ENCODE results near the gene CGN. TPM values are rescaled to one million over a fixed set of nuclear protein-coding genes. Genes with fewer than 3 reads are reported as not detected.

CGN gene
- total RNA-seq, 1 donor from 2014 or later = 128 TPM

DNA sequence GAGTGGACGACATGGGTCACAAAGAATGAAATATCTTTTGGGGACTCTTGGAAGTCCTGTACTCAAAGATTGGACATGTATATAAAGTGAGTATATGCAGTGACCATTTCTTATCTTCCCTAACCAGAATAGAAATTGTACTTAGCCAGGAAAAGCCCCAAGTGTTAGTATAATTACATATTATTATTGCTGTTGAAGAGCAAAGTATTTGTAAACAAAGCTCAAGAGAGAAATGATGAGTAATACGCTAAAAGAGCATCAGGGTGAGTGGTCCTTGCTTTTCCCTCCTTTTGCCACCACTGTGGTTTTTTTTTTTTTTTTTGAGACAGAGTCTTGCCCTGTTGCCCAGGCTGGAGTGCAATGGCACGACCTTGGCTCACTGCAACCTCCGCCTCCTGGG, 6.4 kb upstream of the CGN start:
- Mint-ChIP-seq H3K9me3 (ENCODE audit: low read depth) (no peaks in the 10 kb centered on the region), H3K27me3 (no peaks in the 10 kb centered on the region), H3K4me3 (ENCODE audit: low read depth) (no peak overlapping the region), H3K36me3 (ENCODE audit: insufficient read depth) (no peaks in the 10 kb centered on the region), H3K4me1 (ENCODE audit: low read depth) (peaks cover 27% of the 10 kb centered on the region), H3K27ac (peak overlapping the region; percentile 54)
- TF ChIP-seq, protein P1, sequence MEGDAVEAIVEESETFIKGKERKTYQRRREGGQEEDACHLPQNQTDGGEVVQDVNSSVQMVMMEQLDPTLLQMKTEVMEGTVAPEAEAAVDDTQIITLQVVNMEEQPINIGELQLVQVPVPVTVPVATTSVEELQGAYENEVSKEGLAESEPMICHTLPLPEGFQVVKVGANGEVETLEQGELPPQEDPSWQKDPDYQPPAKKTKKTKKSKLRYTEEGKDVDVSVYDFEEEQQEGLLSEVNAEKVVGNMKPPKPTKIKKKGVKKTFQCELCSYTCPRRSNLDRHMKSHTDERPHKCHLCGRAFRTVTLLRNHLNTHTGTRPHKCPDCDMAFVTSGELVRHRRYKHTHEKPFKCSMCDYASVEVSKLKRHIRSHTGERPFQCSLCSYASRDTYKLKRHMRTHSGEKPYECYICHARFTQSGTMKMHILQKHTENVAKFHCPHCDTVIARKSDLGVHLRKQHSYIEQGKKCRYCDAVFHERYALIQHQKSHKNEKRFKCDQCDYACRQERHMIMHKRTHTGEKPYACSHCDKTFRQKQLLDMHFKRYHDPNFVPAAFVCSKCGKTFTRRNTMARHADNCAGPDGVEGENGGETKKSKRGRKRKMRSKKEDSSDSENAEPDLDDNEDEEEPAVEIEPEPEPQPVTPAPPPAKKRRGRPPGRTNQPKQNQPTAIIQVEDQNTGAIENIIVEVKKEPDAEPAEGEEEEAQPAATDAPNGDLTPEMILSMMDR (IDR thresholded peaks at IDR 0.05; ENCODE audit: unreplicated experiment) = no peak
- no peak for DNase-seq (ENCODE audit: low spot score, unreplicated experiment)

DNA sequence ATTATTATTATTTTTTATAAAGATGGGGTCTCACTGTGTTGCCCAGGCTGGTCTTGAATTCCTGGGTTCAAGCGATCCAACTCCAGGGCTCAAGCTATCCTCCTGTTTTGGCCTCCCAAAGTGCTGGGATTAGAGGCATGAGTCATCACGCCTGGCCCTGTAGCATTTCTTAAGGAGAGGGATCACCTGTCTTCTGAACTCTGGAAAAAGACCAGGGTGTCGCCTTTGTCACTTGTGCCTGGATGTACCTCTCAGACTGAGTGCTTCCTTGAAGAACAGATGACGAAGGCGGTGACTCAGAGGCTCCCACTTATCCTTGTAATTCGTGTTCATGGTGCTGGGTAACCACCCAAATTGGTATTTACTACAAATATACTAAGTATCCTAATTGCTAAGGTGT, 2.4 kb upstream of the CGN start:
- H3K9me3 Mint-ChIP-seq (ENCODE audit: low read depth) = no peaks in the 10 kb centered on the region
- no peak for DNase-seq (ENCODE audit: low spot score, unreplicated experiment)
- H3K27me3 Mint-ChIP-seq = no peaks in the 10 kb centered on the region
- TF ChIP-seq, protein P1 (IDR thresholded peaks at IDR 0.05; ENCODE audit: unreplicated experiment) = no peak
- peak overlapping the region; percentile 69 for H3K27ac Mint-ChIP-seq
- H3K4me3 Mint-ChIP-seq (ENCODE audit: low read depth) = peak overlapping the region; percentile 43
- H3K36me3 Mint-ChIP-seq (ENCODE audit: insufficient read depth) = no peaks in the 10 kb centered on the region
- peaks cover 33% of the 10 kb centered on the region for H3K4me1 Mint-ChIP-seq (ENCODE audit: low read depth)

DNA sequence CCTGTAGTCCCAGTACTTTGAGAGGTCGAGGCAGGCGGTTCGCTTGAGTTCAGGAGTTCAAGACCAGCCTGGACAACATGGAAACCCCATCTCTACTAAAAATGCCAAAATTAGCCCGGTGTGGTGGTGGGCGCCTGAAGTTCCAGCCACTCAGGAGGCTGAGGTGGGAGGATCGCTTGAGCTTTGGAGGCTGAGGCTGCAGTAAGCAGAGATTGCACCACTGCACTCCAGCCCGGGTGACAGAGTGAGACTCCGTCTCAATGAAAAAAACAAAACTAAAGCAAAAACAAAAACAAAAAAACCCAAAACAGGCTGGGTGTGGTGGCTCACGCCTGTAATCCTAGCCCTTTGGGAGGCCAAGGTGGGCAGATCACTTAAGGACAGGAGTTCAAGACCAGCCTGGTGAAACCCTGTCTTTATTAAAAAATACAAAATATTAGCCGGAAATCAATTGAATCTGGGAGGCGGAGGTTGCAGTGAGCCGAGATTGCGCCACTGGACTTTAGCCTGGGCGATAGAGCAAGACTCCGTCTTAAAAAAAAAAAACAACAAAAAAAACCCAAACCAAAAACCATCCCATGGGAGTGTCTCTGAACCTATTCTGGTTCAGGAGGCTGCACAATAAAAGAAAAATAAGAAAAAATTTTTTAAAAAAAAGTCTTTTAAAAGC, 1.7 kb upstream of the CGN start:
- Mint-ChIP-seq H3K36me3 (ENCODE audit: insufficient read depth) (peaks cover 1% of the 10 kb centered on the region), H3K4me1 (ENCODE audit: low read depth) (peaks cover 36% of the 10 kb centered on the region), H3K27ac (peak overlapping the region; percentile 98), H3K9me3 (ENCODE audit: low read depth) (no peaks in the 10 kb centered on the region), H3K4me3 (ENCODE audit: low read depth) (peak overlapping the region; percentile 43), H3K27me3 (no peaks in the 10 kb centered on the region)
- no peak for DNase-seq (ENCODE audit: low spot score, unreplicated experiment)
- TF ChIP-seq, protein P1 (IDR thresholded peaks at IDR 0.05; ENCODE audit: unreplicated experiment) = no peak

DNA sequence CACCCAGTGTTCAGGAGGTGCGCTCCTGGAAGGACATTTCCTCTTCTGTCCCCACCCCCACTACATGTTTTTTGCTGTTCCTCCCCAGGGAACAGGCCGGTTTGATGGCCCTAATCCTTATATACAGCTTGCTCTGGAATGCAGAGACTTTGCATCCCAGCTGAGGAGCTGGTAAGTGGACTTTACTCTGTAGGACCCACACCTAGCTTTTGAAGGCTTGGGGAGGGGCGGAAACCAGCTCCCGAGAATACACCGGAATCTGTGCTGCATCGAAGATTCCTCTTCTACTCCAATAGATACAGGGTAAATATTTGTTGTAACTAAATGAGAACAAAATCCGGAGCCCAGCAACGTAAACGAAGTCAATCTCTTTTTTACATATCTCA, 1.2 kb upstream of the CGN start:
- no peaks in the 10 kb centered on the region for H3K27me3 Mint-ChIP-seq
- no peaks in the 10 kb centered on the region for H3K9me3 Mint-ChIP-seq (ENCODE audit: low read depth)
- TF ChIP-seq, protein P1 (IDR thresholded peaks at IDR 0.05; ENCODE audit: unreplicated experiment) = no peak
- peaks cover 40% of the 10 kb centered on the region for H3K4me1 Mint-ChIP-seq (ENCODE audit: low read depth)
- DNase-seq (ENCODE audit: low spot score, unreplicated experiment) = no peak
- peaks cover 1% of the 10 kb centered on the region for H3K36me3 Mint-ChIP-seq (ENCODE audit: insufficient read depth)
- peak overlapping the region; percentile 91 for H3K4me3 Mint-ChIP-seq (ENCODE audit: low read depth)
- peak overlapping the region; percentile 98 for H3K27ac Mint-ChIP-seq

DNA sequence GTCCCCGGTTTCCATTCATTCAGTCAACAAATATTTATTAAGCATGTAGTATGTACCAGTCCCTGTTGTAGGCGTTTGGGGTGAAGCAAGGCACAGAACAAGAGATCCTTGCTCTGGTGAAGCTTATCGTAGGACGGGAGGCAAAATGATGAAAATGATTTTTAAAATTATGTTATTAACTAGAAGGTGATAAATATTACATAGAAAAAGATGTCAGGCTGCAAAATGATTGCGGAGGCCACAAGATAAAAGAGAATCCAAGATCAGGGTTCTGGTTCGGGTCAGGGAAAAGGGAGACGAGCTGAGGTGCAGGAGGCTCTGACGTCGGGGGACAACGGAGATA, 602 bp upstream of the CGN start:
- H3K4me1 Mint-ChIP-seq (ENCODE audit: low read depth) = peaks cover 41% of the 10 kb centered on the region
- H3K27ac Mint-ChIP-seq = peak overlapping the region; percentile 98
- H3K36me3 Mint-ChIP-seq (ENCODE audit: insufficient read depth) = peaks cover 1% of the 10 kb centered on the region
- no peaks in the 10 kb centered on the region for H3K27me3 Mint-ChIP-seq
- TF ChIP-seq, protein P1 (IDR thresholded peaks at IDR 0.05; ENCODE audit: unreplicated experiment) = no peak
- no peaks in the 10 kb centered on the region for H3K9me3 Mint-ChIP-seq (ENCODE audit: low read depth)
- peak overlapping the region; percentile 91 for H3K4me3 Mint-ChIP-seq (ENCODE audit: low read depth)
- DNase-seq (ENCODE audit: low spot score, unreplicated experiment) = no peak
